Mammary epithelial cell (primary cell): ENCODE results near the gene TRPV5.

Experiments used
- EZH2 ChIP-seq: IDR thresholded peaks from 2 replicates; pipeline ENCODE4 v1.6.1; 2012; ENCODE audit warnings: low read length, inconsistent platforms, borderline replicate concordance
- TF ChIP-seq, protein P1 (sequence below), 2 donors: IDR thresholded peaks in 1 of 2; conservative IDR thresholded peaks in 1 of 2; 2 replicates each; pipeline ENCODE4 v1.5.1; 2011 to 2012; ENCODE audit warnings: inconsistent platforms in 2 of 2, low read length in 2 of 2, mild to moderate bottlenecking in 2 of 2, control low read depth in 1 of 2, low read depth in 1 of 2; ENCODE audit not compliant: insufficient read depth in 1 of 2; ENCODE audit errors: extremely low read depth in 1 of 2

DNA sequence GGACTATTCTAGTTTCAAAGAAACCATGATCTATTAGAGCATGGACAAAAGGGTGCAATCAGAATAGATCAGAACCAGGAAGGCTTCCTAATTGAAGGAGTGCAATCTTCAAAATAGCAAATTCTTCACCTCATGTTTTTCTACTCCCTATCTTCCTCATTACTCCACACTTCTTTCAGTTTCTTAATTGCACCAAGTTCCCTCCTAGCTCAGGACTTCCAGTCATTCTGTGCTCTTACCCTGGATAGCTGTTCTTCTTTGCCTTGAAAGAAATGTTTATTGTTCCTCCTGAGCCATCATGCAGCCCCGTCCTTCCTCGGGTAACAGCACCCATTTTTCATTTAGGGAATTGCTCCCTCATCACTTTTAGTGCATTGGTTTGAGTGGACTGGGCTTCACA, 23.1 kb downstream of the TRPV5 start:
- TF ChIP-seq, protein P1, sequence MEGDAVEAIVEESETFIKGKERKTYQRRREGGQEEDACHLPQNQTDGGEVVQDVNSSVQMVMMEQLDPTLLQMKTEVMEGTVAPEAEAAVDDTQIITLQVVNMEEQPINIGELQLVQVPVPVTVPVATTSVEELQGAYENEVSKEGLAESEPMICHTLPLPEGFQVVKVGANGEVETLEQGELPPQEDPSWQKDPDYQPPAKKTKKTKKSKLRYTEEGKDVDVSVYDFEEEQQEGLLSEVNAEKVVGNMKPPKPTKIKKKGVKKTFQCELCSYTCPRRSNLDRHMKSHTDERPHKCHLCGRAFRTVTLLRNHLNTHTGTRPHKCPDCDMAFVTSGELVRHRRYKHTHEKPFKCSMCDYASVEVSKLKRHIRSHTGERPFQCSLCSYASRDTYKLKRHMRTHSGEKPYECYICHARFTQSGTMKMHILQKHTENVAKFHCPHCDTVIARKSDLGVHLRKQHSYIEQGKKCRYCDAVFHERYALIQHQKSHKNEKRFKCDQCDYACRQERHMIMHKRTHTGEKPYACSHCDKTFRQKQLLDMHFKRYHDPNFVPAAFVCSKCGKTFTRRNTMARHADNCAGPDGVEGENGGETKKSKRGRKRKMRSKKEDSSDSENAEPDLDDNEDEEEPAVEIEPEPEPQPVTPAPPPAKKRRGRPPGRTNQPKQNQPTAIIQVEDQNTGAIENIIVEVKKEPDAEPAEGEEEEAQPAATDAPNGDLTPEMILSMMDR (conservative IDR thresholded peaks at IDR 0.05 in 1 of 2, IDR thresholded peaks at IDR 0.05 in 1 of 2; ENCODE audit: extremely low read depth in 1 of 2, insufficient read depth in 1 of 2, low read depth in 1 of 2, low read length in 2 of 2): no peak
- TF ChIP-seq EZH2: no peak
